WTC11 (cell line): ENCODE measurements around the gene GLRA2. TPM values are rescaled to one million over a fixed set of nuclear protein-coding genes. Genes with fewer than 3 reads are reported as not detected.

Experiments used
- ATAC-seq: fragments of 200-7000 bp; cut with Tn5 transposase; 2 replicates; pipeline ENCODE4 v1.10.0; 2021; ENCODE audit warnings: mild to moderate bottlenecking, moderate library complexity
- CTCF ChIA-PET: fragments of 300-600 bp; sonication (Branson Sonifier 250); formaldehyde crosslinking; loops from one replicate; lab custom pipeline; 2021; ENCODE audit warnings: antibody characterized with exemption; lab: Charles Lee
- POLR2A ChIA-PET: fragments of 350-600 bp; sonication (Branson Sonifier 250); formaldehyde crosslinking; loops from one replicate; lab custom pipeline; 2021; ENCODE audit warnings: antibody characterized with exemption; lab: Charles Lee
- DNase-seq: peaks from one replicate; pipeline ENCODE4 v3.0.0; 2021; ENCODE audit warnings: low spot score
- H3K27ac Mint-ChIP-seq: 2 replicates; pipeline ENCODE4 v1.8.0; 2021; ENCODE audit warnings: mixed read lengths
- H3K27me3 Mint-ChIP-seq: 2 replicates; pipeline ENCODE4 v1.8.0; 2021; ENCODE audit warnings: low read depth, mild to moderate bottlenecking, moderate library complexity, mixed read lengths
- H3K36me3 Mint-ChIP-seq: 2 replicates; pipeline ENCODE4 v1.8.0; 2021; ENCODE audit warnings: mixed read lengths
- H3K4me1 Mint-ChIP-seq: 2 replicates; pipeline ENCODE4 v1.8.0; 2022; ENCODE audit warnings: mixed read lengths
- H3K4me3 Mint-ChIP-seq: 2 replicates; pipeline ENCODE4 v1.8.0; 2021; ENCODE audit warnings: mild to moderate bottlenecking, moderate library complexity, mixed read lengths
- H3K9me3 Mint-ChIP-seq: 2 replicates; pipeline ENCODE4 v1.8.0; 2021; ENCODE audit warnings: mixed read lengths
- FOXP1 ChIP-seq: sonication (generic); formaldehyde crosslinking; IDR thresholded peaks from 2 replicates; pipeline ENCODE4 v1.8.0; 2022; ENCODE audit warnings: missing genetic modification reagents, mild to moderate bottlenecking, moderate library complexity, borderline replicate concordance
- HMGA2 ChIP-seq: fragments of 250-450 bp; sonication (Bioruptor Pico); IDR thresholded peaks from 2 replicates; pipeline ENCODE4 v1.4.0; 2021; ENCODE audit warnings: mild to moderate bottlenecking, moderate library complexity
- RELA ChIP-seq: sonication (generic); formaldehyde crosslinking; IDR thresholded peaks from 2 replicates; pipeline ENCODE4 v1.8.1; 2022; ENCODE audit warnings: missing genetic modification reagents, mild to moderate bottlenecking, borderline replicate concordance
- SP1 ChIP-seq: sonication (generic); formaldehyde crosslinking; conservative IDR thresholded peaks from 2 replicates; pipeline ENCODE4 v1.8.1; 2022; ENCODE audit warnings: missing genetic modification reagents
- TEAD1 ChIP-seq: sonication (generic); formaldehyde crosslinking; IDR thresholded peaks from 2 replicates; pipeline ENCODE4 v1.8.0; 2022; ENCODE audit warnings: mild to moderate bottlenecking, missing genetic modification reagents
- TEAD4 ChIP-seq: sonication (generic); formaldehyde crosslinking; IDR thresholded peaks from 2 replicates; pipeline ENCODE4 v1.8.0; 2022; ENCODE audit warnings: mild to moderate bottlenecking, missing genetic modification reagents
- ZBTB21 ChIP-seq: sonication (generic); formaldehyde crosslinking; IDR thresholded peaks from 2 replicates; pipeline ENCODE4 v1.8.1; 2023; ENCODE audit warnings: mild to moderate bottlenecking, missing genetic modification reagents, borderline replicate concordance
- total RNA-seq: library from RNA; stranded (reverse); gene quantifications from 3 replicates; pipeline ENCODE4 v1.2.3, GENCODE V29; 2021
- TF ChIP-seq, protein P1 (sequence below): sonication (generic); formaldehyde crosslinking; IDR thresholded peaks from 2 replicates; pipeline ENCODE4 v1.8.1; 2023; ENCODE audit warnings: mild to moderate bottlenecking, missing genetic modification reagents
- TF ChIP-seq, protein P2 (sequence below): fragments of 250-450 bp; sonication (Bioruptor Pico); IDR thresholded peaks from 2 replicates; pipeline ENCODE4 v1.9.0; 2021; ENCODE audit warnings: moderate library complexity, mild to moderate bottlenecking, inconsistent platforms, borderline replicate concordance
- TF ChIP-seq, protein P3 (sequence below): fragments of 250-450 bp; sonication (Bioruptor Pico); conservative IDR thresholded peaks from 2 replicates; pipeline ENCODE4 v1.9.0; 2021; ENCODE audit warnings: mild to moderate bottlenecking
- TF ChIP-seq, protein P4 (sequence below): fragments of 250-450 bp; sonication (Bioruptor Pico); IDR thresholded peaks from 2 replicates; pipeline ENCODE4 v1.9.0; 2021; ENCODE audit warnings: mild to moderate bottlenecking, borderline replicate concordance
- TF ChIP-seq, protein P5 (sequence below): sonication (generic); formaldehyde crosslinking; IDR thresholded peaks from 2 replicates; pipeline ENCODE4 v1.8.0; 2022; ENCODE audit warnings: mild to moderate bottlenecking, missing genetic modification reagents
- TF ChIP-seq, protein P6 (sequence below): sonication (generic); formaldehyde crosslinking; IDR thresholded peaks from 2 replicates; pipeline ENCODE4 v1.8.1; 2023; ENCODE audit warnings: mild to moderate bottlenecking, missing genetic modification reagents, moderate library complexity
- TF ChIP-seq, protein P7 (sequence below): sonication (generic); formaldehyde crosslinking; IDR thresholded peaks from 2 replicates; pipeline ENCODE4 v1.8.0; 2023; ENCODE audit warnings: mild to moderate bottlenecking, missing genetic modification reagents
- TF ChIP-seq, protein P8 (sequence below): fragments of 200-600 bp; IDR thresholded peaks from 2 replicates; pipeline ENCODE4 v1.8.0; 2022; ENCODE audit warnings: antibody characterized with exemption
- TF ChIP-seq, protein P9 (sequence below): sonication (generic); formaldehyde crosslinking; IDR thresholded peaks from 2 replicates; pipeline ENCODE4 v1.8.1; 2023; ENCODE audit warnings: mild to moderate bottlenecking, moderate library complexity, missing genetic modification reagents
- TF ChIP-seq, protein P10 (sequence below): sonication (generic); formaldehyde crosslinking; IDR thresholded peaks from 2 replicates; pipeline ENCODE4 v1.8.0; 2023; ENCODE audit warnings: missing genetic modification reagents
- TF ChIP-seq, protein P11 (sequence below): sonication (generic); formaldehyde crosslinking; IDR thresholded peaks from 2 replicates; pipeline ENCODE4 v1.8.1; 2023; ENCODE audit warnings: mild to moderate bottlenecking, missing genetic modification reagents, moderate library complexity

GLRA2 gene
- total RNA-seq, 1 experiment from 2014 or later: not detected

DNA sequence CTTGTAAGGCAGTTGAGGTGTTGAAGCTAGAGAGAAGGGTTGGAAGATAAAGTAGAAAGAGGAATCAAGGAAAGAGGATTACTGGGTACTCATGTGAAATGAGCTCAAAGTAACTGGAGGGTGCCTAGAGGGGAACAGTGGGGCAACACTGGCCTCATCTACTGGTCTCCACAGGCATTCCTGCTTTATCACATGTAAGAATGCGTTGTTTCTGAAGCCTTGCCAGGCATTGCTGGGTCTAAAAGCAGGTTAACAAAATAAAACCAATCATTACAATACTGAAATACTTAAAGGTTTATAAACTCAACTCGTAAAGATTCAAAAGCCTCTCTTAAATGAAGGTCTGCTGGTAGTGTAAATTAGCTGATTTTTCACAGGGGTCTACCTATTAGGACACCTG, 247.6 kb downstream of the GLRA2 start:
- POLR2A ChIA-PET: interaction anchor here (0.6 kb wide), 1 partner anchor 223 kb away, joined by 6 read pairs; no protein-coding TSS in a partner anchor
- H3K9me3 Mint-ChIP-seq: no peaks in the 10 kb centered on the region
- no peaks in the 10 kb centered on the region for H3K4me1 Mint-ChIP-seq
- CTCF ChIA-PET: no interaction called here
- H3K27me3 Mint-ChIP-seq: no peaks in the 10 kb centered on the region
- H3K27ac Mint-ChIP-seq: no peak overlapping the region
- ATAC-seq: no peak
- no peak overlapping the region for H3K4me3 Mint-ChIP-seq
- DNase-seq: no peak
- H3K36me3 Mint-ChIP-seq: peaks cover 8% of the 10 kb centered on the region
- TF ChIP-seq, protein P1, sequence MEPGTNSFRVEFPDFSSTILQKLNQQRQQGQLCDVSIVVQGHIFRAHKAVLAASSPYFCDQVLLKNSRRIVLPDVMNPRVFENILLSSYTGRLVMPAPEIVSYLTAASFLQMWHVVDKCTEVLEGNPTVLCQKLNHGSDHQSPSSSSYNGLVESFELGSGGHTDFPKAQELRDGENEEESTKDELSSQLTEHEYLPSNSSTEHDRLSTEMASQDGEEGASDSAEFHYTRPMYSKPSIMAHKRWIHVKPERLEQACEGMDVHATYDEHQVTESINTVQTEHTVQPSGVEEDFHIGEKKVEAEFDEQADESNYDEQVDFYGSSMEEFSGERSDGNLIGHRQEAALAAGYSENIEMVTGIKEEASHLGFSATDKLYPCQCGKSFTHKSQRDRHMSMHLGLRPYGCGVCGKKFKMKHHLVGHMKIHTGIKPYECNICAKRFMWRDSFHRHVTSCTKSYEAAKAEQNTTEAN: no peak
- TF ChIP-seq TEAD4 (CRISPR knock-in tag) (no peak), TEAD1 (CRISPR knock-in tag) (no peak), ZBTB21 (CRISPR knock-in tag) (no peak), RELA (CRISPR knock-in tag) (no peak), HMGA2 (no peak), FOXP1 (CRISPR knock-in tag) (no peak), SP1 (CRISPR knock-in tag) (no peak)
- TF ChIP-seq, protein P2, sequence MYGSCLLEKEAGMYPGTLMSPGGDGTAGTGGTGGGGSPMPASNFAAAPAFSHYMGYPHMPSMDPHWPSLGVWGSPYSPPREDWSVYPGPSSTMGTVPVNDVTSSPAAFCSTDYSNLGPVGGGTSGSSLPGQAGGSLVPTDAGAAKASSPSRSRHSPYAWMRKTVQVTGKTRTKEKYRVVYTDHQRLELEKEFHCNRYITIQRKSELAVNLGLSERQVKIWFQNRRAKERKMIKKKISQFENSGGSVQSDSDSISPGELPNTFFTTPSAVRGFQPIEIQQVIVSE (CRISPR knock-in tag): no peak
- TF ChIP-seq, protein P3, sequence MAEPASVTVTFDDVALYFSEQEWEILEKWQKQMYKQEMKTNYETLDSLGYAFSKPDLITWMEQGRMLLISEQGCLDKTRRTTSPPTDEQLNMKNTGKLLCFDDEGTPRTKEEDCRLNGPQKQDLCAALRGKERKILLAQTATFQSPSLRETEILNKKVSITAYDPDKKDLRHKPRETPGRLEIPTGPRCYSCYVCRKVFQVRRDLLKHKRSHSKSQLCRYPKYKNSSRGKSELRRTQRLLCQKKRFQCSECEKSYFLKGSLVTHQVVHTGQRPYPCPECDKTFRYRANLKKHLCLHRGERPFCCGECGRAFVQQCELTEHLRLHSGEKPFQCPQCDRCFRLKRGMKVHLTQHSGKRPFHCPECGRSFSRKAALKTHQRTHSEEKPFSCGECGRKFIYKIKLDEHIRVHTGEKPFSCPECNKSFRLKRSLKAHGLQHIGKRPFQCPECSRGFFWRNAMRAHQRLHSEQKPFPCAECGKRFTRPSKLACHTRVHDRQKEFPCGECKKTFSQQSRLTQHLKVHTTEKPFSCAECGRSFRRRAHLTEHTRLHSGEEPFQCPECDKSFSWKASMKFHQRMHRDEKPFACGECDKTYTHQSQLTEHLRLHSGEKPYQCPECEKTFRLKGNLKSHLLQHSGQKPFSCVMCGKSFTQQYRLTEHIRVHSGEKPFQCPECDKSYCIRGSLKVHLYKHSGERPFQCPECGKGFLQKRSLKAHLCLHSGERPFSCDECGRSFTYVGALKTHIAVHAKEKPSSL (CRISPR knock-in tag): no peak
- TF ChIP-seq, protein P4, sequence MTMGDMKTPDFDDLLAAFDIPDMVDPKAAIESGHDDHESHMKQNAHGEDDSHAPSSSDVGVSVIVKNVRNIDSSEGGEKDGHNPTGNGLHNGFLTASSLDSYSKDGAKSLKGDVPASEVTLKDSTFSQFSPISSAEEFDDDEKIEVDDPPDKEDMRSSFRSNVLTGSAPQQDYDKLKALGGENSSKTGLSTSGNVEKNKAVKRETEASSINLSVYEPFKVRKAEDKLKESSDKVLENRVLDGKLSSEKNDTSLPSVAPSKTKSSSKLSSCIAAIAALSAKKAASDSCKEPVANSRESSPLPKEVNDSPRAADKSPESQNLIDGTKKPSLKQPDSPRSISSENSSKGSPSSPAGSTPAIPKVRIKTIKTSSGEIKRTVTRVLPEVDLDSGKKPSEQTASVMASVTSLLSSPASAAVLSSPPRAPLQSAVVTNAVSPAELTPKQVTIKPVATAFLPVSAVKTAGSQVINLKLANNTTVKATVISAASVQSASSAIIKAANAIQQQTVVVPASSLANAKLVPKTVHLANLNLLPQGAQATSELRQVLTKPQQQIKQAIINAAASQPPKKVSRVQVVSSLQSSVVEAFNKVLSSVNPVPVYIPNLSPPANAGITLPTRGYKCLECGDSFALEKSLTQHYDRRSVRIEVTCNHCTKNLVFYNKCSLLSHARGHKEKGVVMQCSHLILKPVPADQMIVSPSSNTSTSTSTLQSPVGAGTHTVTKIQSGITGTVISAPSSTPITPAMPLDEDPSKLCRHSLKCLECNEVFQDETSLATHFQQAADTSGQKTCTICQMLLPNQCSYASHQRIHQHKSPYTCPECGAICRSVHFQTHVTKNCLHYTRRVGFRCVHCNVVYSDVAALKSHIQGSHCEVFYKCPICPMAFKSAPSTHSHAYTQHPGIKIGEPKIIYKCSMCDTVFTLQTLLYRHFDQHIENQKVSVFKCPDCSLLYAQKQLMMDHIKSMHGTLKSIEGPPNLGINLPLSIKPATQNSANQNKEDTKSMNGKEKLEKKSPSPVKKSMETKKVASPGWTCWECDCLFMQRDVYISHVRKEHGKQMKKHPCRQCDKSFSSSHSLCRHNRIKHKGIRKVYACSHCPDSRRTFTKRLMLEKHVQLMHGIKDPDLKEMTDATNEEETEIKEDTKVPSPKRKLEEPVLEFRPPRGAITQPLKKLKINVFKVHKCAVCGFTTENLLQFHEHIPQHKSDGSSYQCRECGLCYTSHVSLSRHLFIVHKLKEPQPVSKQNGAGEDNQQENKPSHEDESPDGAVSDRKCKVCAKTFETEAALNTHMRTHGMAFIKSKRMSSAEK (CRISPR knock-in tag): no peak
- TF ChIP-seq, protein P5, sequence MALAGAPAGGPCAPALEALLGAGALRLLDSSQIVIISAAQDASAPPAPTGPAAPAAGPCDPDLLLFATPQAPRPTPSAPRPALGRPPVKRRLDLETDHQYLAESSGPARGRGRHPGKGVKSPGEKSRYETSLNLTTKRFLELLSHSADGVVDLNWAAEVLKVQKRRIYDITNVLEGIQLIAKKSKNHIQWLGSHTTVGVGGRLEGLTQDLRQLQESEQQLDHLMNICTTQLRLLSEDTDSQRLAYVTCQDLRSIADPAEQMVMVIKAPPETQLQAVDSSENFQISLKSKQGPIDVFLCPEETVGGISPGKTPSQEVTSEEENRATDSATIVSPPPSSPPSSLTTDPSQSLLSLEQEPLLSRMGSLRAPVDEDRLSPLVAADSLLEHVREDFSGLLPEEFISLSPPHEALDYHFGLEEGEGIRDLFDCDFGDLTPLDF (CRISPR knock-in tag): no peak
- TF ChIP-seq, protein P6, sequence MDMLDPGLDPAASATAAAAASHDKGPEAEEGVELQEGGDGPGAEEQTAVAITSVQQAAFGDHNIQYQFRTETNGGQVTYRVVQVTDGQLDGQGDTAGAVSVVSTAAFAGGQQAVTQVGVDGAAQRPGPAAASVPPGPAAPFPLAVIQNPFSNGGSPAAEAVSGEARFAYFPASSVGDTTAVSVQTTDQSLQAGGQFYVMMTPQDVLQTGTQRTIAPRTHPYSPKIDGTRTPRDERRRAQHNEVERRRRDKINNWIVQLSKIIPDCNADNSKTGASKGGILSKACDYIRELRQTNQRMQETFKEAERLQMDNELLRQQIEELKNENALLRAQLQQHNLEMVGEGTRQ (CRISPR knock-in tag): no peak
- TF ChIP-seq, protein P7, sequence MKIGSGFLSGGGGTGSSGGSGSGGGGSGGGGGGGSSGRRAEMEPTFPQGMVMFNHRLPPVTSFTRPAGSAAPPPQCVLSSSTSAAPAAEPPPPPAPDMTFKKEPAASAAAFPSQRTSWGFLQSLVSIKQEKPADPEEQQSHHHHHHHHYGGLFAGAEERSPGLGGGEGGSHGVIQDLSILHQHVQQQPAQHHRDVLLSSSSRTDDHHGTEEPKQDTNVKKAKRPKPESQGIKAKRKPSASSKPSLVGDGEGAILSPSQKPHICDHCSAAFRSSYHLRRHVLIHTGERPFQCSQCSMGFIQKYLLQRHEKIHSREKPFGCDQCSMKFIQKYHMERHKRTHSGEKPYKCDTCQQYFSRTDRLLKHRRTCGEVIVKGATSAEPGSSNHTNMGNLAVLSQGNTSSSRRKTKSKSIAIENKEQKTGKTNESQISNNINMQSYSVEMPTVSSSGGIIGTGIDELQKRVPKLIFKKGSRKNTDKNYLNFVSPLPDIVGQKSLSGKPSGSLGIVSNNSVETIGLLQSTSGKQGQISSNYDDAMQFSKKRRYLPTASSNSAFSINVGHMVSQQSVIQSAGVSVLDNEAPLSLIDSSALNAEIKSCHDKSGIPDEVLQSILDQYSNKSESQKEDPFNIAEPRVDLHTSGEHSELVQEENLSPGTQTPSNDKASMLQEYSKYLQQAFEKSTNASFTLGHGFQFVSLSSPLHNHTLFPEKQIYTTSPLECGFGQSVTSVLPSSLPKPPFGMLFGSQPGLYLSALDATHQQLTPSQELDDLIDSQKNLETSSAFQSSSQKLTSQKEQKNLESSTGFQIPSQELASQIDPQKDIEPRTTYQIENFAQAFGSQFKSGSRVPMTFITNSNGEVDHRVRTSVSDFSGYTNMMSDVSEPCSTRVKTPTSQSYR: no peak
- TF ChIP-seq, protein P8, sequence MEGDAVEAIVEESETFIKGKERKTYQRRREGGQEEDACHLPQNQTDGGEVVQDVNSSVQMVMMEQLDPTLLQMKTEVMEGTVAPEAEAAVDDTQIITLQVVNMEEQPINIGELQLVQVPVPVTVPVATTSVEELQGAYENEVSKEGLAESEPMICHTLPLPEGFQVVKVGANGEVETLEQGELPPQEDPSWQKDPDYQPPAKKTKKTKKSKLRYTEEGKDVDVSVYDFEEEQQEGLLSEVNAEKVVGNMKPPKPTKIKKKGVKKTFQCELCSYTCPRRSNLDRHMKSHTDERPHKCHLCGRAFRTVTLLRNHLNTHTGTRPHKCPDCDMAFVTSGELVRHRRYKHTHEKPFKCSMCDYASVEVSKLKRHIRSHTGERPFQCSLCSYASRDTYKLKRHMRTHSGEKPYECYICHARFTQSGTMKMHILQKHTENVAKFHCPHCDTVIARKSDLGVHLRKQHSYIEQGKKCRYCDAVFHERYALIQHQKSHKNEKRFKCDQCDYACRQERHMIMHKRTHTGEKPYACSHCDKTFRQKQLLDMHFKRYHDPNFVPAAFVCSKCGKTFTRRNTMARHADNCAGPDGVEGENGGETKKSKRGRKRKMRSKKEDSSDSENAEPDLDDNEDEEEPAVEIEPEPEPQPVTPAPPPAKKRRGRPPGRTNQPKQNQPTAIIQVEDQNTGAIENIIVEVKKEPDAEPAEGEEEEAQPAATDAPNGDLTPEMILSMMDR: no peak
- TF ChIP-seq, protein P9, sequence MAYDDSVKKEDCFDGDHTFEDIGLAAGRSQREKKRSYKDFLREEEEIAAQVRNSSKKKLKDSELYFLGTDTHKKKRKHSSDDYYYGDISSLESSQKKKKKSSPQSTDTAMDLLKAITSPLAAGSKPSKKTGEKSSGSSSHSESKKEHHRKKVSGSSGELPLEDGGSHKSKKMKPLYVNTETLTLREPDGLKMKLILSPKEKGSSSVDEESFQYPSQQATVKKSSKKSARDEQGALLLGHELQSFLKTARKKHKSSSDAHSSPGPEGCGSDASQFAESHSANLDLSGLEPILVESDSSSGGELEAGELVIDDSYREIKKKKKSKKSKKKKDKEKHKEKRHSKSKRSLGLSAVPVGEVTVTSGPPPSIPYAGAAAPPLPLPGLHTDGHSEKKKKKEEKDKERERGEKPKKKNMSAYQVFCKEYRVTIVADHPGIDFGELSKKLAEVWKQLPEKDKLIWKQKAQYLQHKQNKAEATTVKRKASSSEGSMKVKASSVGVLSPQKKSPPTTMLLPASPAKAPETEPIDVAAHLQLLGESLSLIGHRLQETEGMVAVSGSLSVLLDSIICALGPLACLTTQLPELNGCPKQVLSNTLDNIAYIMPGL (CRISPR knock-in tag): no peak
- TF ChIP-seq, protein P10, sequence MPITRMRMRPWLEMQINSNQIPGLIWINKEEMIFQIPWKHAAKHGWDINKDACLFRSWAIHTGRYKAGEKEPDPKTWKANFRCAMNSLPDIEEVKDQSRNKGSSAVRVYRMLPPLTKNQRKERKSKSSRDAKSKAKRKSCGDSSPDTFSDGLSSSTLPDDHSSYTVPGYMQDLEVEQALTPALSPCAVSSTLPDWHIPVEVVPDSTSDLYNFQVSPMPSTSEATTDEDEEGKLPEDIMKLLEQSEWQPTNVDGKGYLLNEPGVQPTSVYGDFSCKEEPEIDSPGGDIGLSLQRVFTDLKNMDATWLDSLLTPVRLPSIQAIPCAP (CRISPR knock-in tag): no peak
- TF ChIP-seq, protein P11, sequence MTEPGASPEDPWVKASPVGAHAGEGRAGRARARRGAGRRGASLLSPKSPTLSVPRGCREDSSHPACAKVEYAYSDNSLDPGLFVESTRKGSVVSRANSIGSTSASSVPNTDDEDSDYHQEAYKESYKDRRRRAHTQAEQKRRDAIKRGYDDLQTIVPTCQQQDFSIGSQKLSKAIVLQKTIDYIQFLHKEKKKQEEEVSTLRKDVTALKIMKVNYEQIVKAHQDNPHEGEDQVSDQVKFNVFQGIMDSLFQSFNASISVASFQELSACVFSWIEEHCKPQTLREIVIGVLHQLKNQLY: no peak
